K562 (cell line): ENCODE measurements around the gene LMAN2. TPM values are rescaled to one million over a fixed set of nuclear protein-coding genes. Genes with fewer than 3 reads are reported as not detected.

Source experiments
- ARID1B ChIP-seq: fragments of 450-650 bp; IDR thresholded peaks from 2 replicates; pipeline ENCODE4 v1.6.1; 2016; ENCODE audit warnings: antibody characterized with exemption, mild to moderate bottlenecking, inconsistent platforms
- ATF7 ChIP-seq: fragments of 450-650 bp; IDR thresholded peaks from 2 replicates; pipeline ENCODE4 v1.7.1; 2014; ENCODE audit warnings: mild to moderate bottlenecking, moderate library complexity
- BCLAF1 ChIP-seq, 2 experiments: fragments of 450-650 bp in 1 of 2; IDR thresholded peaks; 2 replicates each; pipeline ENCODE4 v1.6.1; 2011 to 2017; ENCODE audit warnings: low read depth in 2 of 2, antibody characterized with exemption in 1 of 2, borderline replicate concordance in 1 of 2, low read length in 1 of 2, mild to moderate bottlenecking in 1 of 2, mixed read lengths in 1 of 2; ENCODE audit not compliant: control insufficient read depth in 1 of 2
- E2F3 ChIP-seq: fragments of 250-450 bp; sonication (Bioruptor Pico); IDR thresholded peaks from 2 replicates; pipeline ENCODE4 v1.4.0; 2020; ENCODE audit warnings: mild to moderate bottlenecking
- EP300 ChIP-seq: IDR thresholded peaks from 2 replicates; pipeline ENCODE4 v1.6.1; 2012; ENCODE audit warnings: low read length, improper control_type of control experiment
- NFE2L1 ChIP-seq: fragments of 450-650 bp; IDR thresholded peaks from 2 replicates; pipeline ENCODE4 v1.6.1; 2016; ENCODE audit warnings: missing genetic modification characterization, low read depth, mild to moderate bottlenecking, missing compliant biosample characterization, moderate library complexity, borderline replicate concordance
- NFRKB ChIP-seq: fragments of 450-650 bp; IDR thresholded peaks from 2 replicates; pipeline ENCODE4 v1.6.1; 2016; ENCODE audit warnings: low read depth
- POLR3G ChIP-seq: IDR thresholded peaks from 2 replicates; pipeline ENCODE4 v1.6.1; 2011; ENCODE audit not compliant: insufficient read length, insufficient replicate concordance; ENCODE audit errors: extremely low read depth
- RREB1 ChIP-seq: fragments of 250-450 bp; sonication (Bioruptor Pico); IDR thresholded peaks from 2 replicates; pipeline ENCODE4 v1.4.0; 2020
- TEAD4 ChIP-seq, 2 experiments: sonication (generic) in 1 of 2; formaldehyde crosslinking in 1 of 2; IDR thresholded peaks; 2 replicates each; pipeline versions ENCODE4 v1.6.1 to v1.8.0; 2012 to 2022; ENCODE audit warnings: borderline replicate concordance in 1 of 2, inconsistent platforms in 1 of 2, low read length in 1 of 2, mild to moderate bottlenecking in 1 of 2, missing genetic modification reagents in 1 of 2
- ZBTB2 ChIP-seq: fragments of 450-650 bp; IDR thresholded peaks from 2 replicates; pipeline ENCODE4 v1.6.1; 2016; ENCODE audit warnings: antibody characterized with exemption
- ZNF282 ChIP-seq: sonication (generic); formaldehyde crosslinking; IDR thresholded peaks from 2 replicates; pipeline ENCODE4 v1.8.1; 2023; ENCODE audit warnings: missing genetic modification reagents
- ZNF41 ChIP-seq: fragments of 250-450 bp; sonication (Bioruptor Pico); conservative IDR thresholded peaks from 2 replicates; pipeline ENCODE4 v1.4.0; 2020; ENCODE audit warnings: mild to moderate bottlenecking
- polyA plus RNA-seq, 8 experiments: library from polyadenylated mRNA; depleted of rRNA in 4 of 8; stranded (reverse) in 5 of 8; unstranded in 3 of 8; fragments of >200 nt; fragmentation: Nextera tagmentation in 2 of 8; fragmentation: Illumina TruSeq in 1 of 8; extraction: Ambion mirVana in 2 of 8; extraction: Trizol in 1 of 8; gene quantifications; 2 replicates each; pipeline versions ENCODE4 v1.2.1 to v1.2.3, GENCODE V29; 2011 to 2014; ENCODE audit warnings: inconsistent platforms in 1 of 8, missing spikeins in 1 of 8
- total RNA-seq, 7 experiments: library from RNA; depleted of rRNA in 6 of 7; stranded (reverse); fragments of >200 nt in 6 of 7; fragmentation: Illumina TruSeq in 2 of 7; extraction: Trizol in 2 of 7; gene quantifications; 2 replicates each; pipeline versions ENCODE4 v1.2.1 to v1.2.3, GENCODE V29; 2011 to 2021; ENCODE audit warnings: low replicate concordance in 1 of 7

The LMAN2 gene
- total and polyA plus RNA-seq, 9 of the 15 experiments (the other 6 are each of a cell fraction or from before 2014, with no cell fraction given), result 2.7 to 254 (median 136) TPM

DNA sequence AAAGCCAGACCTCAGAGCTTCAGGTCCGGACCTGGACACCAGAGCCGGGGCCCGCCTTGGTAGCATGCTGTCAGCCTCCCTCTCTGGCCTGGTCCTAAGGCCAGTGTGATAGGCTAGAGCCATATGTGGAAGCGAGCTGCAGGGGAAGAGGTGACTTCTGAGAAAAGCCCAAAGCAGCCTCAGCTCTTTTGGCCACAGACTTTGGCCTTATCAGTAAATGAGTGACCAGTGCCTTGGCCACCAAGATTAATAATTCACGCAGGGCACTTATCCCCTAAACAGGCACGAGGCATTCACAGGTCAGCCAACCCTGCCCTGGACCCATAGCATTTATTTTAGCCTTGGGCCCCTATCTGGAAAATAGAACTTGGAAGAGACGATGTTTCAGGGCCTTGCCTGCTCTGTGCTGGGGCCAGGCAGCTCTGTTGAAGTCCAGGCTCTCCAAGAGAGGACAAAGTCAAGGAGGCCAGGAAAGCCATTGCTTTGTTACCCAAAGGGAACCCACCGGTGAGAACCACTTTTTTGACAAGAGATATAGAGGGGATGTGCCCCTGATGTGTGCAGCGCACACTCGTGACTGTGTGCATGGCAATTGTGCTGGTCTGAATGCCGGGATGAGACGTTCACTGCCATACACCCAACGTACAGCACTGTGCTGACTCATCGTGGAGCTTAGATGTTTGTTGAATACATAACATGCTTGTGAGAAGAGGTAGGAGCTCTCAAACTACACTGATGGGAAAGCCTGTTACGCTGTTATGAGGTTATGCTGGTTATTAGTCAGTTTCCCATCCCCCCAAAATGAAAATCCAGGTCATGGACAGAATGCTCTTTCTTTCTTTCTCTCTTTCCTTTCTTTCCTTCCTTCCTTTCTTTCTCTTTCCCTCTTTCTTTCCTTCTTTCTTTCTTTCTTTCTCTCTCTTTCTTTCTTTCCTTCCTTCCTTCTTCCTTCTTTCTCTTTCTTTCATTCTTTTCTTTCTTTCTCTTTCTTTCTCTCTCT lies 27.7 kb upstream of the LMAN2 start (continued):
- TF ChIP-seq ZBTB2 (peak; percentile 85), ZNF41 (CRISPR knock-in tag) (0 out of 2 replicates have a peak, but pooled peaks have one; percentile 21), NFE2L1 (peak; percentile 80), RREB1 (CRISPR knock-in tag) (peak; percentile 61; the same call in 1 of the 2 replicates), ARID1B (peak; percentile 69), EP300 (peak; percentile 28; the same call in 1 of the 2 replicates), E2F3 (CRISPR knock-in tag) (0 out of 2 replicates have a peak, but pooled peaks have one; percentile 59), TEAD4 (IDR thresholded peaks at IDR 0.05; ENCODE audit: low read length) (peak; percentile 48; the same call in 1 of the 2 replicates), TEAD4 (CRISPR knock-in tag; IDR thresholded peaks at IDR 0.05; ENCODE audit: borderline replicate concordance) (no peak), NFRKB (peak; percentile 87), POLR3G (no peak), BCLAF1 (IDR thresholded peaks at IDR 0.05; ENCODE audit: borderline replicate concordance in 1 of 2, control insufficient read depth in 1 of 2, low read depth in 2 of 2, low read length in 1 of 2) (0 out of 4 replicates have a peak, but pooled peaks have one; percentile 26 to 68), ATF7 (peak; percentile 51; the same call in 1 of the 2 replicates), ZNF282 (CRISPR knock-in tag) (no peak)
